GM21367 (cell line): ENCODE measurements around the gene SMPD3.

Experiments used
- ATAC-seq: cut with Tn5 transposase; IDR thresholded peaks from one replicate; pipeline ENCODE4 v1.9.1; 2021; ENCODE audit not compliant: unreplicated experiment

SMPD3 gene

DNA sequence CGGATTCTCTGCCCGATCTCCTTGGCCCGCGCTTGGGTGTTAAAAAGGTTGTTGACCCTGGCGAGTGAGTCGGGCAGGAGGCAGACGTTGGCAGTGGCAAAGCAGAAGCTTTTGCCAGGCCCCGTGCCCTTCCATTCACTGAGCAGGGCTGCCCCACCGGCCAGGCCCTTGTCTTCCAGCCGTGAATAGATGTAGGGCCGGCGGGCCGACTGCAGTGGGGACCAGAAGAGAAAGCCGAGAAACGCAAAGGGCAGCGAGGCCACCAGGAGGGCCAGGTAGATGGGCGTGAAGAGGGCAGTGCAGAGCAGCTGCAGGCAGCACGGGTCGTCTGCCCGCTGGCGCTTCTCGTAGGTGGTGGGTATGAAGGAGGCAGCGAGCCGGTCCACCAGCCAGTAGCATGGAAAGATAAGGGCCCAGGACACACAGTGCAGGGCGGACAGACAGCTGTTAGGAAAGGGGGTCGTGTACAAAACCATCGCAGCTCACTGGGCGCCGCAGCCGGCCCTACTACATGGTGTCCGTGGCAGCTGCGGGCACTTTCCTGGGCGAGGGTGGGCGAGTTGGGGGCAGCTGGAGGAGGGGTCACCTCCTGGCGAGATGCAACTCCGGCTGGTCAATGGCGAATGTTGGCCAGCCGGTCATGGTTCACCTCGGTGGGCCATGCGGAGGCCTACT is 76.5 kb downstream of the SMPD3 start:
- no peak for ATAC-seq

- no peak for ATAC-seq
Observed at GRCh38 chr16:68371276-68371651, 77.0 kb downstream of the SMPD3 start.

DNA sequence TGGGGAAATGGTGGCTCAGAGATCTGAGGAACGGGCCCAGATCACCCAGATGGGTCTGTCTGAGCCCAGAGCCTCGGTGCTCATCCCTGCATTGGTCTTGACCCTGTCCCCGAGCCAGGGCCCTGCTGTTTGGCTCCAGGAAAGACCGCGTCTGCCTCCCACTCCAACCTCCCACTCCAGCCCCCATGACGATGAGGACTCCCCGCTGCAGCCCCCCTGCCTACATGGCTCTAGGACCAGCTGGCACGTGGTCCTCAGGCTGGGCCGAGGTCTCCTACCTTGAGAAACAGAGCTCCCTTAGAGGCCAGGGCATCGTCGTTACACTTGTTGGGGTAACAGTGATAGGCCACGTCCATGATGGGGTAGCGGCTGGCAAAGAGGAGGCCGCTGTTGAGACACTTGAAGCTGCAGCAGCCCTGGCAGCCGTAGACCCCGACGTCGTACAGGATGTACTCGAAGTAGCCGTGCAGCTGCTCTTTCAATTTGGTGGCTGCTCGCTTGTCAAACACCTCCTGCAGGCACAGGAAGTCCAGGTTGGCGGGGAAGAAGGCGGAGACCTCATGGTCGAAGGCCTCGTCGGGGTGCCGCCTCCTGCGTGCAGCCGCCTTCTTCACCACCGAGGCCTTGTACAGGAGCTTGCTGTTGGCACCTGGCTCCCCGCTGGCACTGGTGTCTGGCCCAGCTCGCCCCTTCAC is 77.6 kb downstream of the SMPD3 start:
- ATAC-seq, result no peak

DNA sequence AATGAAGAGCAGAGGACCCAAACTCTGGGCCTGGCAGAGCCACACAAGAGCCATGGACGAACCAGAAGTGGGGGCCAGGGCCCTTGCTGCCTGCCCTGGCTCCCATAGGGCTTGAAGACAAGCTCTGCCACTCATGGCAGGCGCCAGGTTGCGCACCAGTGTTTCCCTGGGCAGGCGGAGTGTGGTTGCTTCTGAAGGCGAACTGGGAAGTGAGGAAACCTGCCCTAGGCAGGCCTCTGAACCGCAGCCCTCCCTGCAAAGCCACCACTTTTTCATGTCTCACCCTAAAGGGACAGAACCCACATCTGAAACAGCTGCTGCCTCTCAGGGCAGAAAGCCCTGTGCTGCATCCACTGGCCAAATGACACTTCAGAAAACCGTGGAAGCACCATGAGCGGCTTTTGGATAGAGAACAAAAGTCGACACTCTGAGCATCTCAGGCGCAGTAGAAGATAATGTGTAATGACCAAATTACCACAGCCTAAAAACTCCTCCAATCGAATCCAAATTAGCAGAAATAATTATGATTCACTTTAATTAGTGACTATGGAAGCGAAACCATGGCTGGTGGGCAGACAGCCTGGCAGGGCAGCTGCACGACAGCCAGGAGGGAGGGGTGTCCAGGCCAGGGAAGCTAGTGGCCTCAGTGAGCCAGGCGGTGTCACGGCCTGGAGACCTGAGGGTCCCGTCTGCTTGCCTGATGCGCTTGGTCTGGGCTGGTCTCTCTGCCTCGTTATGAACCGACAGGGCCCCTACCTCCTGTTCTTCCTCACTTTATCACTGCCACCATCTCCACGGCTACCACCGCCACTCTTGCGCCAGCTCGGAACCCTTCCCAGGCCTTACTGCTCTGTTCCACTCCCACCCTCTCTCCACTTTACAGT is 78.4 kb downstream of the SMPD3 start:
- peak; percentile 71 for ATAC-seq

DNA sequence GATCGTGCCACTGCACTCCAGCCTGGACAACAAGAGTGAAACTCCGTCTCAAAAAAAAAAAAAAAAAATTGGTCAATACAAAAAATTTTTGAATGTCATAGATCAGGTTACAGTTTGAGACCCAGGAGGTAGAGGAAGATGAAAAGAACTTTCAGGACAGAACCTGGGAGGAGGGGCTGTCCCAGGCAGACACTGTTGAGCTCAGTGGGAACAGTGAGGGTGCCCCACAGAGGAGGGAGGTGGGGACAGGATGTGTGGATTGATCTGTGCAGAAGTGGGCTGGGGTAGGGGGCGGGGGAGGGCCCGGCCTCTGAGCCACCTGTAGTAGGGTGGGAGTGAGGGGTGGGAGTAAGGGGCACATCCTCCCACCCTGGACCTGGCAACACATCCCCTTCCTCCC is 79.1 kb downstream of the SMPD3 start:
- no peak for ATAC-seq

DNA sequence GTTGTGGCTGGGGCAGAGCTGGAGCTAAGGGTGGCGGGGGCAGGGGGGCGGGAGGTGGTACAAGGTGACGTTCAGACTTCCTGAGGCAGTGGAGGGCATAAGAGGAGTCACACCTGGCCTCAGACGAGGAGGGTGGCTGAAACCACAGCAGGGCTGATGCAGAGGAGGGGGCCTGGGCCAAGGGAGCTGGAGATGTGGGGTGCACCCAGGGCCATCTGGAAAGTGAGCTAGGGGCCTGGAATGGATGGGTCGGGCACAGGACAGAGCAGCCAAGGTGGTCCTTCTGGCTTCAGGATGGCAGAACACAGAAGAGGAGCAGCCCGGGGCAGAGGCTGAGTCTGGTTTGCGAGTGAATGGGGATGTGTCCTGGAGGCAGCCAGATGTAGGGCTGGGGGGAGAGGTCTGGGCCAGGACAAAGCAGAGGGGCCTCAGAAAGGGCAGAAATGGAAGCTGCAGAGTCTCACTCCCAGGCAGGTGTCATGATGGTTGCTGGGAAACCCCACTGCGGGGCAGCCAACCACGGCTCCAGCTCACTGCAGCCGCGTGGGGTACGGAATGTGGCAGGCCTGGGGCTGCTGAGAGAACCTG is 79.9 kb downstream of the SMPD3 start:
- ATAC-seq, result no peak

DNA sequence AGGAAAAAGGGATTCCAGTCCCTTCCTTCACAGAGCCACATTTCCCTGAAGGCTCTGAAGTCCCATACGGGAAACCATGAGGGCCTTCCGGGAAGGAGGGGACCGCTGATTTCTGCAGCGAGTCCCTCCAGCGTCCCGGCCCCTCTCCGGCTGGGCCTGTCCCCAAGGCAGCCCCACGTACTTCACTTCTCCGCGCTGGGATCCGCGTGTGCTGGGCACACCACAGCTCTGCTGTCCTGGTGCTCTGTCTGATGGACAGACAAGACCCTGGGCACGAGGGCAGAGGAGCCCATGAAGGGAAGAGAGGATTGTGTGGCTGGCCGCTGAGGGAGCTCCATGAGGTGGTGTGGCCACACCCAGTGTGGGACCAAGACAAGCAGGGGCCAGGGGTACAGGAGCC is 80.4 kb downstream of the SMPD3 start:
- ATAC-seq, result no peak

- no peak for ATAC-seq
Observed at GRCh38 chr16:68367440-68367839, 80.9 kb downstream of the SMPD3 start.

- no peak for ATAC-seq
Observed at GRCh38 chr16:68367030-68367429, 81.3 kb downstream of the SMPD3 start.

DNA sequence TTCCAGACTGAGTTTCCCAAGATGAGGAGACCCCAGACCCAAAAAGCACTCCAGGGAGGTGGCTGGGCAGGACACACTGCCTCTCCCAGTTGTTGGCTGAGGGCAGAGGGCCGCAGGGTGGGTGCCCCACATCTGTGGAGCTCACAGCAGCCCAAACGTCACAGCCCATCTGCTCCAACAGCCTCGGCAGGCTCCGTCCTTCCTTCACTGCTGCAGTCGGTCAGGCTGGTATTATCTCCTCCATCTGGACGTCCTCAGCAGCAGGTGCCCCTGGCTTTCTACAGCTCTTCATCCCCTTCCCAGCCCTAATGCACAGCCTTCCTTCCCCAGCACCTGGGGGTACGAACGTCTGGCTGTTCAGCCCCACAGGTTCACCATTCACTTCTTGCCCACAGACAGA is 82.2 kb downstream of the SMPD3 start:
- no peak for ATAC-seq

GRCh38 chr16:68365167-68365817 is 83.0 kb downstream of the SMPD3 start:
- no peak for ATAC-seq

GRCh38 chr16:68364561-68364998 is 83.7 kb downstream of the SMPD3 start:
- no peak for ATAC-seq

DNA sequence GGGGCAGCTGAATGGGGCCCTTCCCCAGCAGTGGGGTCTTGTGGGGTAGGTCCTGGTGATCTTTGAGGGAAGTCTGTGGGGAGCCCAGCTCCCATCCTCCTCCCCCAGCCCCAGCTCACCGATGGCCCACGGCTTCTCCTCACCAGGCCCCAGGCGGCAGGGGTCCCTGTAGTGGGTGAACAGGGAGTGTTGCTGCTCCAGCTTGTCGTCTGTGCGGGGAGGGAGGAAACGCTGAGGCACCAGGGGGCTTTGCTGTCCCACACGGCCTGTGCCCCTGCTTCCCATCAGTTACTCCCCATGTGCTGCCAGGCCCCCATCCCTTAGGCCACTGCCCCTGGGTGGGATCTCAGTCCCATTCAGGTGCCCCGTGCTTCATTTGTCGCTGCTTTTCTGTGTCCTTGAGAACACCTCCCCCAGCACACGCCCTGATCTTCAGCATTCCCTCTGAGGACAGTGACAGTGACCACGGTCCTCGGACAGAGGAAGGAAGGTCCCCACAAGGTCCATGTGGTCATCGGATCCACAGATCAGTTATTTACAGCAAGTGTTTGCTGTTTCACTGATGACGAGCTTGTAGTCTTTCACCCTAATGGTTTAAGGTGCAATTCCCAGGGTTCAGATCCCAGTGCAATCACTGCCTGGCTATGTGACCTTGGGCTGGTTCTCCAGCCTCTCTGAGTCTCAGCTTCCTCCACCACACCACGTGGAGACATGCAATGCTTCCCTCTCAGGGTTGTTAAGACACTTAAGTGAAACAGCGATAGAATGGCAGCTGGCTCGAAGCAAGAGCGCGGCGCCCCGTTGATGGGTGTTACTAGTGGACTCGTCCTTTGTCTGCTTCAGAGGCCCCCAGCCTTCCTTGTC is 84.4 kb downstream of the SMPD3 start:
- ATAC-seq, result no peak

GRCh38 chr16:68362947-68363657 is 85.2 kb downstream of the SMPD3 start:
- ATAC-seq, result no peak

DNA sequence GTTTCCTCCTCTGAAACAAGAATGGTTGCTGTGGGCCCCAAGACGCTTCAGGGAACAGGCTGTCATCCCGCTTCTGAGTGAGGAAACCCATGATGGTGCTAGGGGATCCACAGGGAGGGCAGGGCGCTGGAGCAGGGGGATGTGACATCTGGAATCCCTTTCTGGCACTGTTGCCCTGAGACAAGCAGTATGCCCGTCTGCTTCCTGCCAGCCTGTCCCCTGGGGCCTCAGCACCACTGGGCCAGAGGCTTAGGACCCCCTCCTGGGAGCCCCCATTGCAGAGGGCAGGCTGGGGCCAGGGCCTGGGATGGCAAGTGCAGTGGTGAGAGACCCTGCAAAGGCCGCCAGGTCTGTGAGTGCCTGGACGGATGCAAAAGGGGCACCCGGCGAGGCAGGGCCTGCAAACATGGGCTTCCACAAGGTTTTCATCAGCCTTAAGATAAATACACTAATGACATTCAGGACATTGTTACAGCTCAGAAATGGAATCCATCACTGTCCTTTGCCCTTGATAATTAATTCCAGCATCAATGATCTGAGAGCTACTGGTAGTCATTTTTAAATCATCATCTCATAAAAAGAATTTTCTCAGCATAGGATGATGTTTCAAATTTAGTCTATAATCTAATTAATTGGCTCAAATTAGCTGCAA is 85.9 kb downstream of the SMPD3 start:
- ATAC-seq, result no peak

DNA sequence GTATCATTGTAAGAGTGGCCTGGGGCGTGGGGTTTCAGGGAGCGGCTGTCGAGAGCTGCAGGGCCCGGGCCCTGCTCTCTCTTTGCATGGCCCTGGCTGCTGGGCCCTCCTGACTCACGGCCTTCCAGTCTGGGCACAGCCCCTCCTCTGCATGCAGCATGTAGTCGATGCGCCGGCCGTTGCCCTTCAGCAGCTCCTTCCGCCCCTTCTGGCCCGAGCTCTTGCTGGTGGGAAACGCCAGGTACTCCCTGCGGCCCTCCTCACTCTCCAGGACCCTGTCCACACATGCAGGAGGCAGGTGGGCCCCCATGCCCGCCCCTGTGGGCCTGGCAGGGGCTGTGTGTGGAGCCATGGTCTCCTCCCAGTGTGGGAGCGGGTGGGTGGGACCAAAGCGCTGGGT is 86.8 kb downstream of the SMPD3 start:
- ATAC-seq, result no peak

GRCh38 chr16:68360956-68361355 is 87.4 kb downstream of the SMPD3 start:
- no peak for ATAC-seq

DNA sequence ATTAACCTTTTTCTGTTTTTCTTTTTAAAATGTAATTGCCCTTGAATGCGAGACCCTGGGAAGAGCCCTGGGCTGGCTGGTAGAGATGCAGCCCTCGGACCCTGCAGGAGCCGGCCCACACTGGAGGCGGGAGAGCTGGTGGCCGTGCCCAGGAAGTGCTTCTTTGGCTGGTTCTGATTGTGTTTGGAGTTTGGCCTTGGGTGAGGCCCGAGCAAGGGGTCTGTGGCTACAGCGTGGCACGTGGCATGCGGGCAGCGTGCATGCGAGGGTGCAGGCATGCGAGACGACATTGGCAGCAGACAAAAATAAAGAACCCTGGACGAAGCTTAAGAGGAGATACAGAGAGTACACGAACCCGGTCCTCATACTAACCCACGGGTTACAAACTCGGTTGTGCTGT is 87.8 kb downstream of the SMPD3 start:
- no peak for ATAC-seq
